ACC112 (cell line): ENCODE measurements around the gene RNF11.
A peak's percentile ranks its signal among the peaks of the same experiment; 100 is the strongest.
"Not testable (repeated sequence)": the region's sequence is repeated elsewhere in the genome, so short reads cannot be mapped to it uniquely, and the experiment has no call there.

Source experiments
- H2AFZ ChIP-seq: fragments of 200-600 bp; sonication (generic); one replicate; pipeline ENCODE4 v1.6.0; 2017; ENCODE audit warnings: antibody characterized with exemption, low read length; ENCODE audit not compliant: unreplicated experiment
- H3K27ac ChIP-seq: fragments of 200-600 bp; sonication (generic); 2 replicates; pipeline ENCODE4 v1.5.1; 2014; ENCODE audit warnings: low read depth, mild to moderate bottlenecking, antibody characterized with exemption, low read length, moderate library complexity
- H3K27me3 ChIP-seq: fragments of 200-600 bp; sonication (generic); 2 replicates; pipeline ENCODE4 v1.6.1; 2014; ENCODE audit warnings: mild to moderate bottlenecking, antibody characterized with exemption, low read length, moderate library complexity, mixed read lengths; ENCODE audit not compliant: insufficient read depth
- H3K36me3 ChIP-seq: fragments of 200-600 bp; sonication (generic); 2 replicates; pipeline ENCODE4 v1.6.1; 2016; ENCODE audit warnings: mild to moderate bottlenecking, antibody characterized with exemption, low read length, moderate library complexity, mixed read lengths; ENCODE audit not compliant: insufficient read depth
- H3K4me1 ChIP-seq: fragments of 200-600 bp; sonication (generic); one replicate; pipeline ENCODE4 v1.6.1; 2016; ENCODE audit warnings: low read length, mixed read lengths; ENCODE audit not compliant: insufficient read depth, unreplicated experiment, control insufficient read depth
- H3K4me3 ChIP-seq: fragments of 200-600 bp; sonication (generic); 2 replicates; pipeline ENCODE4 v1.5.1; 2014; ENCODE audit warnings: mild to moderate bottlenecking, low read depth, low read length
- H3K79me2 ChIP-seq: fragments of 200-600 bp; sonication (generic); one replicate; pipeline ENCODE4 v1.6.0; 2016; ENCODE audit warnings: low read length; ENCODE audit not compliant: control insufficient read depth, unreplicated experiment, insufficient read depth

Gene RNF11

DNA sequence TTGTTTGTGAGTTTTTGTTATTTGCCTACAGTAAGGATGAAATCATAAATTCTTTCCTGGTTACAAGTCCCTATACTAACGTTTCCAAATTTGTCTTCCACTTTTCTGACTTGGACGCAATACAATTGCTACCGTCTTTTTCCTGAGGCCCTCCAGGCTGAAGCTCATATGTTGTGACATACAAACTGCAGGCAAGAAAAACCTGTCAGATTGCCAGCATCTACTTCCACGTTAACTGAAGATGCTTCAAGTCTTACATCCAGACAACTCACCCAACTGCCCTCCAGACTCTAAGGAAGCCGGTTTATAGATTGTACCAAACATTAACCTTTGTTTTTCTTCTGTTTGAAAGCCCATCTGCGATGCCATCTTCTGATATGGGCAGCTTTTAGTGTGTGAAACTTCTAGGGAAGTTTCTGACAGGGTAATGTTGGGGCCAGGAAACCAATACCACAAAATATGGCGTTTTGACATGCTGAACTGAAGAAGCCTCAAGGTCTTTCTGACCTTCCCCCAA, 21.4 kb upstream of the RNF11 start:
- H3K36me3 ChIP-seq = no peaks in the 10 kb centered on the region
- peaks cover 14% of the 10 kb centered on the region for H3K4me1 ChIP-seq
- no peak overlapping the region for H3K27ac ChIP-seq
- peak overlapping the region; percentile 18 for H2AFZ ChIP-seq
- no peaks in the 10 kb centered on the region for H3K79me2 ChIP-seq
- H3K4me3 ChIP-seq = no peak overlapping the region
- H3K27me3 ChIP-seq = no peaks in the 10 kb centered on the region

DNA sequence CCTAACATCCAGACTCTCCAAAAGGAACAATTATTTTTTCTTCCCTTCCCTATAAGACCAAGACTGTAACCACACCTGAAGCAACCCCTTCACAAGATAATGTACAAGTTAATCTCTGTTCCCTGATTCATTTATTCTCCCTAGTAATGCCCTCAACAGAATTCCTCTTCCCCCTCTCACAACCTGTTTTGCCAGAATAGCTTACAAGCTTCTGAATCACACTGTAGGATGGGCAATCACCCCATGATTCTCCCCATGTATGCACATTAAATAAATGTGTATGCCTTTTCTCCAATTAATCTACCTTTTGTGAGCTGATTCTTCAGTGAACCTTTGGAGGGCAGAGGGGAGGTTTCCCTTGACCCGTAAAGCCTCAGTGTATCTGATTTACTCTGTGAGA, 20.9 kb upstream of the RNF11 start:
- no peaks in the 10 kb centered on the region for H3K36me3 ChIP-seq
- no peaks in the 10 kb centered on the region for H3K79me2 ChIP-seq
- no peak overlapping the region for H3K27ac ChIP-seq
- no peaks in the 10 kb centered on the region for H3K27me3 ChIP-seq
- peak overlapping the region; percentile 18 for H2AFZ ChIP-seq
- no peak overlapping the region for H3K4me3 ChIP-seq
- peaks cover 14% of the 10 kb centered on the region for H3K4me1 ChIP-seq

DNA sequence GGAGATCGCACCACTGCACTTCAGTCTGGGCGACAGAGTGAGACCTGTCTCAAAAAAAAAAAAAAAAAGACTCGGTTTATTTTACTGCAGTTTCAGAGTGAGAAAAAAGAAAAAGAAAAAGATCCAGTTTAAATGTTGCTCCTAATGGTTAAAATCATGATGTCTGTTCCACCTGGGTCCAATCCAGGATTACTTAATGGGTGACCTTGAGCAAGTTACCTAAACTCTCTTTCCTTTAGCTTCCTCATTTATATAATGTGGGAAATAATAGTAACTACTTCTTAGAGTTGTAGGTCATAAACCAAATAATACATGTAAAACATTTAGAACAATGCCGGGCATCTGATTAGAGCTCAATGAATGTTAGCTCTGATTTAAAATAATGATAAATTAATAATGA, 19.4 kb upstream of the RNF11 start:
- Histone ChIP-seq H3K27ac (no peak overlapping the region), H2AFZ (no peak overlapping the region), H3K79me2 (no peaks in the 10 kb centered on the region), H3K27me3 (no peaks in the 10 kb centered on the region), H3K36me3 (no peaks in the 10 kb centered on the region), H3K4me1 (peaks cover 17% of the 10 kb centered on the region), H3K4me3 (no peak overlapping the region)

DNA sequence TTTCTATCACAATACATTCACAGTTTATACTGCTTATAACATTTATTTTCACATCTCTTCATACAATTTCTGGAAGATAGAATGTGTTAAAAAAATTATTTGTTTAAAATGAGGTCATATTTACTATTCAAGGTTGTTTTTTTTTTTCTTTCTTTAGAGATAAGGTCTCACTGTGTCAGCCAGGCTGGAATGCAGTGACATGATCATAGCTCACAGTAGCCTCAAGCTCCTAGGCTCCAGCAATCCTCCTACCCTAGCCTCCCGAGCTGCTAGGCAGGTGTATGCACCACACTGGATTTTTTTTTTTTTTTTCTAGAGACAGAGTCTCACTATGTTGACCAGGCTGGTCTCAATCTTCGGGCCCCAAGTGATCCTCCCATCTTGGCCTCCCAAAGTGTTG, 19.0 kb upstream of the RNF11 start:
- Histone ChIP-seq H3K4me3 (no peak overlapping the region), H3K4me1 (peaks cover 17% of the 10 kb centered on the region), H2AFZ (no peak overlapping the region), H3K27me3 (no peaks in the 10 kb centered on the region), H3K27ac (no peak overlapping the region), H3K79me2 (no peaks in the 10 kb centered on the region), H3K36me3 (no peaks in the 10 kb centered on the region)

DNA sequence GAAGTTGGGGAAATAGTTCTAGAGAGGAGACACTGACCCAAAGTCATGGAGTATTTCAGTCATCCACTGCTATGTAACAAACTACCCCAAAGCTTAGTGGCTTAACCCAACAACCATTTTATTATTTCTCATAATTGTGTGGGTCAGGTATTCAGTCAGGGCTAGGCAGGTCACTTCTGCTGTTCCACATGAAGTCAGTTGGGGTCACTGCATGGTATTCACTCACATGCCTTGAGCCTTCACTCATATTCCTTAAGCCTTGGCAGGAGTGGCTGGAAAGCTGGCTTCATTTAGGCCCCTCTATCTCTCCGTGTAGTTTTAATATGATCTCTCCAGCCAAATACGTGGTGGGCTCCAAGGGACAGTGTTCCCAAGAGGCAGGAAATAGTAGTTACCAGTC, 17.5 kb upstream of the RNF11 start:
- Histone ChIP-seq H2AFZ (no peak overlapping the region), H3K4me1 (peaks cover 17% of the 10 kb centered on the region), H3K27ac (no peak overlapping the region), H3K36me3 (no peaks in the 10 kb centered on the region), H3K27me3 (no peaks in the 10 kb centered on the region), H3K79me2 (no peaks in the 10 kb centered on the region), H3K4me3 (no peak overlapping the region)

DNA sequence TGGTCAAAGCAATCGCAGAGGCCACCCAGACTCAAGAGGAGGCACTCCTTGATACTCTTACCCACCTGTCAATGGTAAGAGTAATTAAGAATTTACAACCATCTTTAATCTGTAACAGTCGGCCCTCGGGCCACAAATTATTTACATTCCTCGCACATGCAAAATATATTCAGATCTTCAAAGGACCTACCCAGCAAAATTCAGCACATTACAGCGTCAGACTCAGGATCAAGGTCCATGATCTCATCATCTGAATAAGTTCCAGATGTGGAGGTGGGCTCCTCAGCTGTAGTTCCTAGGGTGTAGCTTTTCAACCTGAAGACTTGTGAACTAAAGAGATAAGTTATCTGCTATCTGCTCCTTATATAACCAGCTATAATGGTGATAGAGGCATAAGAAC, 17.1 kb upstream of the RNF11 start:
- no peak overlapping the region for H3K27ac ChIP-seq
- no peak overlapping the region for H2AFZ ChIP-seq
- no peak overlapping the region for H3K4me3 ChIP-seq
- no peaks in the 10 kb centered on the region for H3K79me2 ChIP-seq
- H3K27me3 ChIP-seq = no peaks in the 10 kb centered on the region
- H3K36me3 ChIP-seq = no peaks in the 10 kb centered on the region
- peaks cover 17% of the 10 kb centered on the region for H3K4me1 ChIP-seq

DNA sequence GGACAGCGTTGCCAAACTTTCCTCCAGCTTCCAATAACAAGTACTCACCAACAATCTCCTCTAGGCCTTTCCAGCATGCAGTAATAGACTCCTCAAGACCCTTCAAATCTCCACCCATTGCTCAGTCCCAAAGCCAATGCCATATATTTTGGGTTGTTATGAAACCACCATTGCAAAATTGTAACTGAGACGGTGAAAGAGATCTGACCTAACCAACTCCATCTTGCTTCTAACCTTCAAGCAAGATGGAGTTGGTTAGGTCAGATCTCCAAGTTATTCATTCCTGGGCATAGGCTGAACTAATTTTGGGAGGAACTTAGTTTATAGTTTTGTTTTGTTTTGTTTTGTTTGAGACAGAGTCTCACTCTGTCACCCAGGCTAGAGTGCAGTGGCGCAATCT, 14.5 kb upstream of the RNF11 start:
- H3K27ac ChIP-seq, H3K4me3 ChIP-seq, H3K4me1 ChIP-seq, H3K27me3 ChIP-seq, H2AFZ ChIP-seq, H3K79me2 ChIP-seq, H3K36me3 ChIP-seq: not testable (repeated sequence)

DNA sequence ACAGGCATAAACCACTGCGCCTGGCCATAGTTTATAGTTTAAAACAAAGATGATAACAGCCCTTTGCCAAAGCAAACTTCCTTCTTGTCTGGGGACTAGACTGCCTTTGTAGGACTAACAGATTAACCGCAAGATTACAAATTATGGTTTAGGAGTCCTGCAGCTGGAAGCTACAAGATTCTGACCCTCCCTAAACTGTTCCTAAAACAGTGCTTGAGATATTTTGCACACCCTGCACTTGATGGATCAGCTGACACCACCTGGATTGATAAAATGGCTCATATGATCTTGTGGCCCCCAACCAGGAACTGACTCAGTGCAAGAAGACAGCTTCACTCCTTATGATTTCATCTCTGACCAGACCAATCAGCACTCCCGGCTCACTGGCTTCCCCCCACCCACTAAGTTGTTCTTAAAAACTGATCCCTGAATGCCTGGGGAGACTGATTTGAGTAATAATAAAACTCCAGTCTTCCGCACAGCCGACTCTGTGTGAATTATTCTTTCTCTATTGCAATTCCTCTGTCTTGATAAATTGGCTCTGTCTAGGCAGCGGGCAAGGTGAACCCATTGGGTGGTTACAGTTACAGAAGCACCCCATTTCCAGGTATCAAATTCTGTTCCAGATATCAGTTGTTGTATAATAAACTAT, 13.8 kb upstream of the RNF11 start:
- no peak overlapping the region for H3K27ac ChIP-seq
- no peaks in the 10 kb centered on the region for H3K36me3 ChIP-seq
- H2AFZ ChIP-seq = no peak overlapping the region
- peaks cover 3% of the 10 kb centered on the region for H3K4me1 ChIP-seq
- no peaks in the 10 kb centered on the region for H3K27me3 ChIP-seq
- H3K4me3 ChIP-seq = no peak overlapping the region
- no peaks in the 10 kb centered on the region for H3K79me2 ChIP-seq

DNA sequence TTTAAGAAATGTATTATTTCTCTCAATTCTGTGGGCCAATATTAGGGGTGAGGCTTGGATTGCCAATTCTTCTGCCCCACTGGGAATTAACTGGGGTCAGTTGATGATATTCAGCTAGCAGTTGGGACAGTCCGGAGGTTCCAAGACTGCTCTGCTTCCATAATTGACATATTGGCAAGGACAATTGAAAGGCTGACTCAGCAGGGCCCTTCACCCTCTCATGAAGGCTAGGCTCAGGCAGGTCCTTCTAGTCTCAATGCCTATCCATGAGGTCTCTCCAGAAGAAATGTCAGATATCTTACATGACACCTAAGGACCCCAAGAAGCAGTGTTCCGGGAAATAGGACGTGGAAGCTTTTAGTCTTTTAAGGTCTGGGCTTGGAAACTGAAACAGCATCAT, 13.3 kb upstream of the RNF11 start:
- H3K36me3 ChIP-seq = no peaks in the 10 kb centered on the region
- no peak overlapping the region for H2AFZ ChIP-seq
- no peaks in the 10 kb centered on the region for H3K27me3 ChIP-seq
- no peaks in the 10 kb centered on the region for H3K79me2 ChIP-seq
- H3K27ac ChIP-seq = no peak overlapping the region
- no peak overlapping the region for H3K4me3 ChIP-seq
- H3K4me1 ChIP-seq = peaks cover 3% of the 10 kb centered on the region

DNA sequence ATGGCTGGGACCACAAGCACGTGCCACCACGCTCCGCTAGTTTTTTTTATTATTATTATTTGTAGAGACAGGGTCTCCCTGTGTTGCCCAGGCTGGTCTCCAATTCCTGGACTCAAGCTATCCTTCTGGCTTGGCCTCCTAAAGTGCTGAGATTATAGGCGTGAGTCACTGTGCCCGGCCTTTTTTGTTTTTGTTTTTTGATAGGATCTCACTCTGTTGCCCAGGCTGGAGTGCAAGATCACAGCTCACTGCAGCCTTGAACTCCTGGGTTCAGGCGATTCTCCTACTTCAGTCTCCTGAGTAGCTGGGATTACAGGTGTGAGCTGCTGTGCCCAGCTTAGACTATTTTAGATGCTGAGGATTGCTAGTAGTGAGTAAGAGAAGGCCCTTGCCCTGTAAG, 11.8 kb upstream of the RNF11 start:
- H2AFZ ChIP-seq = no peak overlapping the region
- no peaks in the 10 kb centered on the region for H3K27me3 ChIP-seq
- peaks cover 3% of the 10 kb centered on the region for H3K4me1 ChIP-seq
- no peaks in the 10 kb centered on the region for H3K36me3 ChIP-seq
- no peak overlapping the region for H3K4me3 ChIP-seq
- H3K79me2 ChIP-seq = no peaks in the 10 kb centered on the region
- no peak overlapping the region for H3K27ac ChIP-seq

DNA sequence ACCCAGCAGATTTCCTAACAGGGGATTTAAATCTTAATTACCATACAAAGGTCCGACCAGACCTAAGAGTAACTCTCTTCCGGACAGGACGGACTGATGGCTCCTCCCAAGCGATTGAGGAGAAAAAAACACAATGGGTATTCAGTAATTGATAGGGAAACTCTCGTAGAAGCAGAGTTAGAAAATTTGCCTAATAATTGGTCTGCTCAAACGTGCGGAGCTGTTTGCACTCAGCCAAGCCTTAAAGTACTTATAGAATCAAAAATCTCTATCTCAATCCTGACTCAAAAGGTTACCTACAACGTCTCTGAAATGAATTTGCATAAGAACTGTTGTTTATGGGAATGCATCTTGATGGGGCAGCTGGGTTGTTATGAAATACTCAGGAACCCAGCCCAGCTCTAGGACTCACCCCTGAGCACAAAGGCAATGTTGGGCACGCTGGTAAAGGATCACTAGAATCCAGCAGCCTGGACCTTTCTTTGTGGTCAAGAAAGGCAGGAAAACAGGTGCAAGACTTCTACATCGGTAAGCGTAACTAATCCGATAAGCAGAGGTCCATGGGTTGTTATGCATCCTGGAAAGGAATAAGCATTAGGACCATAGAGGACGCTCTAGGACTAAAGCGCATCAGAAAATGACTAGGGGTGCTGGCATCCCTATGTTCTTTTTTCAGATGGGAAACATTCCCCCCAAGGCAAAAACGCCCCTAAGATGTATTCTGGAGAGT, 8.7 kb upstream of the RNF11 start:
- H3K36me3 ChIP-seq, H3K79me2 ChIP-seq, H2AFZ ChIP-seq, H3K27me3 ChIP-seq, H3K27ac ChIP-seq, H3K4me3 ChIP-seq, H3K4me1 ChIP-seq: not testable (repeated sequence)
